Stimulated activated naive CD8-positive, alpha-beta T cell treated with anti-CD3 and anti-CD28 coated beads, Interleukin-15, Interleukin-2, amounts not matched to agents 100 ng/mL and 50 ng/mL, for 24 hours (primary cell): ENCODE data around the gene CACHD1.
"Not testable (repeated sequence)": the region's sequence is repeated elsewhere in the genome, so short reads cannot be mapped to it uniquely, and the experiment has no call there.

Experiments
- H3K27ac Mint-ChIP-seq: one replicate; pipeline ENCODE4 v1.8.0; 2021; ENCODE audit warnings: mild to moderate bottlenecking, mixed read lengths
- H3K27me3 Mint-ChIP-seq: one replicate; pipeline ENCODE4 v1.8.0; 2021; ENCODE audit warnings: mixed read lengths
- H3K36me3 Mint-ChIP-seq: one replicate; pipeline ENCODE4 v1.8.0; 2021; ENCODE audit warnings: low read depth, mixed read lengths
- H3K4me1 Mint-ChIP-seq: one replicate; pipeline ENCODE4 v1.8.0; 2021; ENCODE audit warnings: low read depth, mixed read lengths
- H3K4me3 Mint-ChIP-seq: one replicate; pipeline ENCODE4 v1.8.0; 2021; ENCODE audit warnings: mild to moderate bottlenecking, mixed read lengths
- H3K9me3 Mint-ChIP-seq: one replicate; pipeline ENCODE4 v1.8.0; 2021; ENCODE audit warnings: mixed read lengths

CACHD1 gene

GRCh38 chr1:64584479-64584878 is 114.5 kb downstream of the CACHD1 start:
- Mint-ChIP-seq H3K9me3 (no peaks in the 10 kb centered on the region), H3K27ac (no peak overlapping the region), H3K4me1 (no peaks in the 10 kb centered on the region)

GRCh38 chr1:64588876-64589275 is 118.9 kb downstream of the CACHD1 start:
- no peaks in the 10 kb centered on the region for H3K27me3 Mint-ChIP-seq
- no peaks in the 10 kb centered on the region for H3K9me3 Mint-ChIP-seq
- H3K4me1 Mint-ChIP-seq: no peaks in the 10 kb centered on the region
- no peak overlapping the region for H3K4me3 Mint-ChIP-seq
- no peaks in the 10 kb centered on the region for H3K36me3 Mint-ChIP-seq
- no peak overlapping the region for H3K27ac Mint-ChIP-seq

More at GRCh38 chr1:64584479-64584878, 114.5 kb downstream of the CACHD1 start:
- Mint-ChIP-seq H3K36me3 (no peaks in the 10 kb centered on the region), H3K27me3 (no peaks in the 10 kb centered on the region), H3K4me3 (no peak overlapping the region)

GRCh38 chr1:64590316-64590715 is 120.4 kb downstream of the CACHD1 start:
- no peaks in the 10 kb centered on the region for H3K9me3 Mint-ChIP-seq
- H3K4me1 Mint-ChIP-seq: no peaks in the 10 kb centered on the region
- no peaks in the 10 kb centered on the region for H3K36me3 Mint-ChIP-seq
- no peak overlapping the region for H3K4me3 Mint-ChIP-seq
- no peak overlapping the region for H3K27ac Mint-ChIP-seq
- H3K27me3 Mint-ChIP-seq: no peaks in the 10 kb centered on the region

GRCh38 chr1:64594446-64594845 is 124.5 kb downstream of the CACHD1 start:
- Mint-ChIP-seq H3K36me3 (no peaks in the 10 kb centered on the region), H3K9me3 (no peaks in the 10 kb centered on the region), H3K27ac (no peak overlapping the region)

GRCh38 chr1:64595871-64596515 is 126.1 kb downstream of the CACHD1 start:
- Mint-ChIP-seq H3K36me3 (no peaks in the 10 kb centered on the region), H3K27me3 (no peaks in the 10 kb centered on the region), H3K27ac (no peak overlapping the region), H3K9me3 (no peaks in the 10 kb centered on the region), H3K4me3 (no peak overlapping the region), H3K4me1 (no peaks in the 10 kb centered on the region)

More at GRCh38 chr1:64594446-64594845, 124.5 kb downstream of the CACHD1 start:
- Mint-ChIP-seq H3K4me3 (no peak overlapping the region), H3K4me1 (no peaks in the 10 kb centered on the region), H3K27me3 (no peaks in the 10 kb centered on the region)

GRCh38 chr1:64597113-64597512 is 127.2 kb downstream of the CACHD1 start:
- H3K9me3 Mint-ChIP-seq: no peaks in the 10 kb centered on the region
- no peaks in the 10 kb centered on the region for H3K4me1 Mint-ChIP-seq
- H3K27me3 Mint-ChIP-seq: no peaks in the 10 kb centered on the region
- no peak overlapping the region for H3K27ac Mint-ChIP-seq
- no peaks in the 10 kb centered on the region for H3K36me3 Mint-ChIP-seq
- no peak overlapping the region for H3K4me3 Mint-ChIP-seq

GRCh38 chr1:64598100-64598571 is 128.2 kb downstream of the CACHD1 start:
- Mint-ChIP-seq H3K36me3 (no peaks in the 10 kb centered on the region), H3K4me1 (no peaks in the 10 kb centered on the region), H3K27ac (no peak overlapping the region), H3K9me3 (no peaks in the 10 kb centered on the region), H3K4me3 (no peak overlapping the region), H3K27me3 (no peaks in the 10 kb centered on the region)

GRCh38 chr1:64599242-64599641 is 129.3 kb downstream of the CACHD1 start:
- no peak overlapping the region for H3K27ac Mint-ChIP-seq
- no peaks in the 10 kb centered on the region for H3K4me1 Mint-ChIP-seq
- no peak overlapping the region for H3K4me3 Mint-ChIP-seq
- no peaks in the 10 kb centered on the region for H3K27me3 Mint-ChIP-seq
- H3K9me3 Mint-ChIP-seq: no peaks in the 10 kb centered on the region
- H3K36me3 Mint-ChIP-seq: no peaks in the 10 kb centered on the region

- Mint-ChIP-seq H3K36me3 (no peaks in the 10 kb centered on the region), H3K9me3 (no peaks in the 10 kb centered on the region), H3K27me3 (no peaks in the 10 kb centered on the region), H3K4me1 (no peaks in the 10 kb centered on the region), H3K4me3 (no peak overlapping the region), H3K27ac (no peak overlapping the region)
Measured at GRCh38 chr1:64601207-64601606, 131.3 kb downstream of the CACHD1 start.

GRCh38 chr1:64608005-64608650 is 138.2 kb downstream of the CACHD1 start:
- H3K27me3 Mint-ChIP-seq: no peaks in the 10 kb centered on the region
- no peak overlapping the region for H3K4me3 Mint-ChIP-seq
- H3K27ac Mint-ChIP-seq: no peak overlapping the region
- H3K4me1 Mint-ChIP-seq: no peaks in the 10 kb centered on the region
- peaks cover 4% of the 10 kb centered on the region for H3K9me3 Mint-ChIP-seq
- H3K36me3 Mint-ChIP-seq: peaks cover 12% of the 10 kb centered on the region

- H3K9me3 Mint-ChIP-seq: peaks cover 4% of the 10 kb centered on the region
Measured at GRCh38 chr1:64608651-64609048, 138.7 kb downstream of the CACHD1 start.

GRCh38 chr1:64610950-64611349 is 141.0 kb downstream of the CACHD1 start:
- not testable (repeated sequence) for H3K4me3 Mint-ChIP-seq, H3K9me3 Mint-ChIP-seq, H3K27ac Mint-ChIP-seq, H3K27me3 Mint-ChIP-seq, H3K4me1 Mint-ChIP-seq
- H3K36me3 Mint-ChIP-seq: peaks cover 12% of the 10 kb centered on the region

More at GRCh38 chr1:64608651-64609048, 138.7 kb downstream of the CACHD1 start:
- no peaks in the 10 kb centered on the region for H3K27me3 Mint-ChIP-seq
- H3K4me3 Mint-ChIP-seq: no peak overlapping the region
- H3K36me3 Mint-ChIP-seq: peaks cover 12% of the 10 kb centered on the region
- no peaks in the 10 kb centered on the region for H3K4me1 Mint-ChIP-seq
- H3K27ac Mint-ChIP-seq: no peak overlapping the region

GRCh38 chr1:64616039-64616438 is 146.1 kb downstream of the CACHD1 start:
- Mint-ChIP-seq H3K9me3 (peaks cover 4% of the 10 kb centered on the region), H3K36me3 (peaks cover 3% of the 10 kb centered on the region), H3K4me3 (no peak overlapping the region), H3K27ac (no peak overlapping the region), H3K4me1 (peaks cover 13% of the 10 kb centered on the region), H3K27me3 (no peaks in the 10 kb centered on the region)

GRCh38 chr1:64623750-64624191 is 153.8 kb downstream of the CACHD1 start:
- Mint-ChIP-seq H3K27me3 (no peaks in the 10 kb centered on the region), H3K9me3 (no peaks in the 10 kb centered on the region), H3K36me3 (no peaks in the 10 kb centered on the region), H3K4me3 (no peak overlapping the region), H3K27ac (no peak overlapping the region), H3K4me1 (peaks cover 17% of the 10 kb centered on the region)

GRCh38 chr1:64624218-64624713 is 154.3 kb downstream of the CACHD1 start:
- Mint-ChIP-seq H3K27ac (peak overlapping the region; percentile 66), H3K4me1 (peaks cover 17% of the 10 kb centered on the region), H3K27me3 (no peaks in the 10 kb centered on the region), H3K36me3 (no peaks in the 10 kb centered on the region), H3K4me3 (no peak overlapping the region), H3K9me3 (no peaks in the 10 kb centered on the region)
